Measurements from ENCODE around the gene ASB16. TPM values are rescaled to one million over a fixed set of nuclear protein-coding genes. Genes with fewer than 3 reads are reported as not detected.

Gene ASB16
- total and polyA plus RNA-seq, 9 of the 15 experiments (the other 6 are each of a cell fraction or from before 2014, with no cell fraction given): 0.03 to 0.07 TPM; not detected in 7

DNA sequence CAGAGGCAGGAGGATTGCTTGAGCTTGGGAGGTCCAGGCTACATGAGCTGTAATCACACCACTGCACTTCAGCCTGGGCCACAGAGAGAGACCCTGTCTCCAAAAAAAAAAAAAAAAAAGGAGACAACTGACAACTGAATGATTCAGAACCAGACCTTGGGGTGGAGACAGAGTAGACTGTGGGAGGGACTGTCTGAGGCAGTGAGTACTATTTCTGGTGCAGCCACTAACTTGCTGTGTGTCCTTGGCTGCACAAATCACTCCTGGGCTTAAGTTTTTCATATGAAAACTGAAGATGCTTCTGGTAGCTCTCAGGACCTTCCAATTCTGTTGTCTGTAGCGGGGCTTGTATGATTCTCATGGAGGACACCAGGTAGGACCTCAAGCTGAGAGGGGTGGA is 5.8 kb downstream of the ASB16 start:
- ATAC-seq: peak; percentile 18; the same call in 1 of the 3 replicates
- TF ChIP-seq PHF8 (IDR thresholded peaks at IDR 0.05; ENCODE audit: borderline replicate concordance, low read length) (no peak), POLR2H (tag; IDR thresholded peaks at IDR 0.05; ENCODE audit: low read depth) (no peak), HOXB6 (CRISPR knock-in tag; IDR thresholded peaks at IDR 0.05; ENCODE audit: borderline replicate concordance) (no peak), NFIC (IDR thresholded peaks at IDR 0.05) (no peak), MTF1 (CRISPR knock-in tag; IDR thresholded peaks at IDR 0.05; ENCODE audit: borderline replicate concordance) (no peak), PYGO2 (tag; IDR thresholded peaks at IDR 0.05) (no peak)
- TF ChIP-seq, protein P1, sequence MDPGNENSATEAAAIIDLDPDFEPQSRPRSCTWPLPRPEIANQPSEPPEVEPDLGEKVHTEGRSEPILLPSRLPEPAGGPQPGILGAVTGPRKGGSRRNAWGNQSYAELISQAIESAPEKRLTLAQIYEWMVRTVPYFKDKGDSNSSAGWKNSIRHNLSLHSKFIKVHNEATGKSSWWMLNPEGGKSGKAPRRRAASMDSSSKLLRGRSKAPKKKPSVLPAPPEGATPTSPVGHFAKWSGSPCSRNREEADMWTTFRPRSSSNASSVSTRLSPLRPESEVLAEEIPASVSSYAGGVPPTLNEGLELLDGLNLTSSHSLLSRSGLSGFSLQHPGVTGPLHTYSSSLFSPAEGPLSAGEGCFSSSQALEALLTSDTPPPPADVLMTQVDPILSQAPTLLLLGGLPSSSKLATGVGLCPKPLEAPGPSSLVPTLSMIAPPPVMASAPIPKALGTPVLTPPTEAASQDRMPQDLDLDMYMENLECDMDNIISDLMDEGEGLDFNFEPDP (CRISPR knock-in tag; IDR thresholded peaks at IDR 0.05): no peak
- TF ChIP-seq, protein P2, sequence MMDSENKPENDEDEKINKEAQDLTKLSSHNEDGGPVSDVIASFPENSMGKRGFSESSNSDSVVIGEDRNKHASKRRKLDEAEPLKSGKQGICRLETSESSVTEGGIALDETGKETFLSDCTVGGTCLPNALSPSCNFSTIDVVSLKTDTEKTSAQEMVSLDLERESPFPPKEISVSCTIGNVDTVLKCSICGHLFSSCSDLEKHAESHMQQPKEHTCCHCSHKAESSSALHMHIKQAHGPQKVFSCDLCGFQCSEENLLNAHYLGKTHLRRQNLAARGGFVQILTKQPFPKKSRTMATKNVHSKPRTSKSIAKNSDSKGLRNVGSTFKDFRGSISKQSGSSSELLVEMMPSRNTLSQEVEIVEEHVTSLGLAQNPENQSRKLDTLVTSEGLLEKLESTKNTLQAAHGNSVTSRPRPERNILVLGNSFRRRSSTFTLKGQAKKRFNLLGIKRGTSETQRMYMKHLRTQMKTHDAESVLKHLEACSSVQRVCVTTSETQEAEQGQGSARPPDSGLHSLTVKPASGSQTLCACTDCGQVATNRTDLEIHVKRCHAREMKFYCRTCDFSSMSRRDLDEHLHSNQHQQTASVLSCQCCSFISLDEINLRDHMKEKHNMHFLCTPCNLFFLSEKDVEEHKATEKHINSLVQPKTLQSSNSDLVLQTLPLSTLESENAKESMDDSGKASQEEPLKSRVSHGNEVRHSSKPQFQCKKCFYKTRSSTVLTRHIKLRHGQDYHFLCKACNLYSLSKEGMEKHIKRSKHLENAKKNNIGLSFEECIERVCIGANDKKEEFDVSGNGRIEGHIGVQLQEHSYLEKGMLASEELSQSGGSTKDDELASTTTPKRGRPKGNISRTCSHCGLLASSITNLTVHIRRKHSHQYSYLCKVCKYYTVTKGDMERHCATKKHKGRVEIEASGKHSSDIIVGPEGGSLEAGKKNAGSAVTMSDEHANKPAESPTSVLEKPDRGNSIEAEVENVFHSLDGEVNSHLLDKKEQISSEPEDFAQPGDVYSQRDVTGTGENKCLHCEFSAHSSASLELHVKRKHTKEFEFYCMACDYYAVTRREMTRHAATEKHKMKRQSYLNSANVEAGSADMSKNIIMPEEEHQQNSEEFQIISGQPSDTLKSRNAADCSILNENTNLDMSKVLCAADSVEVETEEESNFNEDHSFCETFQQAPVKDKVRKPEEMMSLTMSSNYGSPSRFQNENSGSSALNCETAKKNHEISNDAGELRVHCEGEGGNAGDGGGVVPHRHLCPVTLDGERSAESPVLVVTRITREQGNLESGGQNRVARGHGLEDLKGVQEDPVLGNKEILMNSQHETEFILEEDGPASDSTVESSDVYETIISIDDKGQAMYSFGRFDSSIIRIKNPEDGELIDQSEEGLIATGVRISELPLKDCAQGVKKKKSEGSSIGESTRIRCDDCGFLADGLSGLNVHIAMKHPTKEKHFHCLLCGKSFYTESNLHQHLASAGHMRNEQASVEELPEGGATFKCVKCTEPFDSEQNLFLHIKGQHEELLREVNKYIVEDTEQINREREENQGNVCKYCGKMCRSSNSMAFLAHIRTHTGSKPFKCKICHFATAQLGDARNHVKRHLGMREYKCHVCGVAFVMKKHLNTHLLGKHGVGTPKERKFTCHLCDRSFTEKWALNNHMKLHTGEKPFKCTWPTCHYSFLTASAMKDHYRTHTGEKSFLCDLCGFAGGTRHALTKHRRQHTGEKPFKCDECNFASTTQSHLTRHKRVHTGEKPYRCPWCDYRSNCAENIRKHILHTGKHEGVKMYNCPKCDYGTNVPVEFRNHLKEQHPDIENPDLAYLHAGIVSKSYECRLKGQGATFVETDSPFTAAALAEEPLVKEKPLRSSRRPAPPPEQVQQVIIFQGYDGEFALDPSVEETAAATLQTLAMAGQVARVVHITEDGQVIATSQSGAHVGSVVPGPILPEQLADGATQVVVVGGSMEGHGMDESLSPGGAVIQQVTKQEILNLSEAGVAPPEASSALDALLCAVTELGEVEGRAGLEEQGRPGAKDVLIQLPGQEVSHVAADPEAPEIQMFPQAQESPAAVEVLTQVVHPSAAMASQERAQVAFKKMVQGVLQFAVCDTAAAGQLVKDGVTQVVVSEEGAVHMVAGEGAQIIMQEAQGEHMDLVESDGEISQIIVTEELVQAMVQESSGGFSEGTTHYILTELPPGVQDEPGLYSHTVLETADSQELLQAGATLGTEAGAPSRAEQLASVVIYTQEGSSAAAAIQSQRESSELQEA (IDR thresholded peaks at IDR 0.05; ENCODE audit: low read depth): no peak
- H3K27me3 ChIP-seq (ENCODE audit: control insufficient read depth in 2 of 2, insufficient read depth in 2 of 2, low read length in 2 of 2): no peaks in the 10 kb centered on the region
- no peak overlapping the region for H3K27ac ChIP-seq (ENCODE audit: extremely low read depth, low read depth, low read length)
- no peak for DNase-seq (ENCODE audit: extremely low read depth in 1 of 4, low spot score in 3 of 4)
- no peak overlapping the region for H3K4me2 ChIP-seq (ENCODE audit: insufficient read depth, low read length)
- no peak overlapping the region for H3K9ac ChIP-seq (ENCODE audit: insufficient read depth in 1 of 2, low read depth in 2 of 2, low read length in 2 of 2)
- H4K20me1 ChIP-seq (replicated peaks; ENCODE audit: control insufficient read depth, insufficient read depth, low read length): no peaks in the 10 kb centered on the region
- ChIA-PET CTCF (ENCODE audit: low intra/inter-chr PET ratio) (no interaction called here), POLR2A (interaction anchor here (0.6 to 3.2 kb wide), 3 partner anchors 9 to 16 kb away, joined by 3 to 10 read pairs (median 3); no protein-coding TSS in a partner anchor)
- peaks cover 0 to 15% of the 10 kb centered on the region in 2 experiments; a peak in 1 of 5 replicates for H3K4me1 ChIP-seq (replicated peaks in 1 of 2; ENCODE audit: control insufficient read depth in 2 of 2, insufficient read depth in 2 of 2, low read length in 2 of 2)
- intact Hi-C loops (cut with micrococcal nuclease): no loop called here
- no TSS peak for BruUV-seq (replicated peaks)
- in situ Hi-C loops (cut with MboI): no loop called here
- 87% methylated on average over 1 of the region's 1 CpG for WGBS (ENCODE audit: insufficient coverage, low coverage, missing lambda C conversion rate)
- no peaks in the 10 kb centered on the region for H3K79me2 ChIP-seq (ENCODE audit: control insufficient read depth, insufficient read depth, low read length)
- H3K36me3 ChIP-seq (ENCODE audit: control insufficient read depth, insufficient read depth, low read length): peaks cover 29% of the 10 kb centered on the region; the same call in 2 of the 3 replicates
- H2AFZ ChIP-seq (ENCODE audit: low read depth, low read length): no peak overlapping the region
- no peaks in the 10 kb centered on the region for H3K9me3 ChIP-seq (replicated peaks; ENCODE audit: control insufficient read depth, insufficient read depth, low read depth, low read length)
- H3K4me3 ChIP-seq: no peak overlapping the region
- no peaks in the 10 kb centered on the region for H3K9me1 ChIP-seq (ENCODE audit: control insufficient read depth, insufficient read depth, low read length)
- FAIRE-seq: peak; percentile 59
